K562 (cell line): ENCODE results near the gene DOCK1.

Source experiments
- E2F4 ChIP-seq: sonication (generic); formaldehyde crosslinking; IDR thresholded peaks from 2 replicates; pipeline ENCODE4 v1.8.0; 2022; ENCODE audit warnings: mild to moderate bottlenecking, low read depth, missing genetic modification reagents
- POLR2AphosphoS5 ChIP-seq: IDR thresholded peaks from 2 replicates; pipeline ENCODE4 v1.6.1; 2011; ENCODE audit warnings: mild to moderate bottlenecking, low read depth, low read length, moderate library complexity; ENCODE audit not compliant: control insufficient read depth, insufficient read depth

GRCh38 chr10:127059314-127059713 is 154.1 kb downstream of the DOCK1 start:
- TF ChIP-seq POLR2AphosphoS5 (no peak), E2F4 (CRISPR knock-in tag) (no peak)
